ENCODE results near the gene FOXO1.

Gene FOXO1

GRCh38 chr13:40600149-40600751, 66.2 kb downstream of the FOXO1 start:
- DNase-seq (ENCODE audit: low read depth): no peak
- no peak for TF ChIP-seq CTCF (IDR thresholded peaks at IDR 0.05; ENCODE audit: insufficient read depth, low read depth, low read length, missing control alignments)
- no peak overlapping the region for H3K4me3 ChIP-seq (ENCODE audit: low read depth, low read length)

GRCh38 chr13:40599747-40600146, 66.7 kb downstream of the FOXO1 start:
- H3K4me3 ChIP-seq (ENCODE audit: low read depth, low read length): no peak overlapping the region
- DNase-seq (ENCODE audit: low read depth): no peak
- no peak for TF ChIP-seq CTCF (IDR thresholded peaks at IDR 0.05; ENCODE audit: insufficient read depth, low read depth, low read length, missing control alignments)

GRCh38 chr13:40599124-40599523, 67.3 kb downstream of the FOXO1 start:
- H3K4me3 ChIP-seq (ENCODE audit: low read depth, low read length): no peak overlapping the region
- no peak for DNase-seq (ENCODE audit: low read depth)
- TF ChIP-seq CTCF (IDR thresholded peaks at IDR 0.05; ENCODE audit: insufficient read depth, low read depth, low read length, missing control alignments): no peak

- TF ChIP-seq CTCF (IDR thresholded peaks at IDR 0.05; ENCODE audit: insufficient read depth, low read depth, low read length, missing control alignments): no peak
- DNase-seq (ENCODE audit: low read depth): peak; percentile 22
- no peak overlapping the region for H3K4me3 ChIP-seq (ENCODE audit: low read depth, low read length)
Observed at GRCh38 chr13:40598569-40598968, 67.9 kb downstream of the FOXO1 start.

GRCh38 chr13:40597735-40598365, 68.6 kb downstream of the FOXO1 start:
- DNase-seq (ENCODE audit: low read depth): no peak
- no peak overlapping the region for H3K4me3 ChIP-seq (ENCODE audit: low read depth, low read length)
- no peak for TF ChIP-seq CTCF (IDR thresholded peaks at IDR 0.05; ENCODE audit: insufficient read depth, low read depth, low read length, missing control alignments)

GRCh38 chr13:40596484-40596883, 70.0 kb downstream of the FOXO1 start:
- DNase-seq (ENCODE audit: low read depth): peak; percentile 28
- no peak for TF ChIP-seq CTCF (IDR thresholded peaks at IDR 0.05; ENCODE audit: insufficient read depth, low read depth, low read length, missing control alignments)
- no peak overlapping the region for H3K4me3 ChIP-seq (ENCODE audit: low read depth, low read length)

GRCh38 chr13:40595693-40596092, 70.7 kb downstream of the FOXO1 start:
- no peak for TF ChIP-seq CTCF (IDR thresholded peaks at IDR 0.05; ENCODE audit: insufficient read depth, low read depth, low read length, missing control alignments)
- DNase-seq (ENCODE audit: low read depth): no peak
- no peak overlapping the region for H3K4me3 ChIP-seq (ENCODE audit: low read depth, low read length)
